BE2C (cell line): ENCODE results near the gene LEP.

Experiments
- DNase-seq: peaks from one replicate; pipeline ENCODE4 v3.0.0-alpha.2; 2020
- H3K27me3 ChIP-seq: fragments of 250-450 bp; sonication (Bioruptor Pico); 2 replicates; pipeline ENCODE4 v1.5.1; 2020; ENCODE audit warnings: mild to moderate bottlenecking
- H3K36me3 ChIP-seq: fragments of 250-450 bp; sonication (Bioruptor Pico); 2 replicates; pipeline ENCODE4 v1.5.1; 2020; ENCODE audit warnings: mild to moderate bottlenecking
- H3K4me1 ChIP-seq: fragments of 250-450 bp; sonication (Bioruptor Pico); 2 replicates; pipeline ENCODE4 v1.5.1; 2020
- H3K4me3 ChIP-seq: 2 replicates; pipeline ENCODE4 v1.5.1; 2011; ENCODE audit warnings: low read depth, low read length
- H3K9me3 ChIP-seq: fragments of 250-450 bp; sonication (Bioruptor Pico); 2 replicates; pipeline ENCODE4 v1.5.1; 2020
- TF ChIP-seq, protein P1 (sequence below): IDR thresholded peaks from 2 replicates; pipeline ENCODE4 v1.5.1; 2012; ENCODE audit warnings: mild to moderate bottlenecking, low read depth, low read length

The LEP gene

GRCh38 chr7:128200376-128200775 is 40.7 kb upstream of the LEP start:
- Histone ChIP-seq H3K27me3 (peaks cover 8% of the 10 kb centered on the region; the same call in 1 of the 2 replicates), H3K4me3 (no peak overlapping the region), H3K4me1 (peaks cover 4% of the 10 kb centered on the region; the same call in 1 of the 2 replicates), H3K9me3 (no peaks in the 10 kb centered on the region), H3K36me3 (no peaks in the 10 kb centered on the region)
- TF ChIP-seq, protein P1, sequence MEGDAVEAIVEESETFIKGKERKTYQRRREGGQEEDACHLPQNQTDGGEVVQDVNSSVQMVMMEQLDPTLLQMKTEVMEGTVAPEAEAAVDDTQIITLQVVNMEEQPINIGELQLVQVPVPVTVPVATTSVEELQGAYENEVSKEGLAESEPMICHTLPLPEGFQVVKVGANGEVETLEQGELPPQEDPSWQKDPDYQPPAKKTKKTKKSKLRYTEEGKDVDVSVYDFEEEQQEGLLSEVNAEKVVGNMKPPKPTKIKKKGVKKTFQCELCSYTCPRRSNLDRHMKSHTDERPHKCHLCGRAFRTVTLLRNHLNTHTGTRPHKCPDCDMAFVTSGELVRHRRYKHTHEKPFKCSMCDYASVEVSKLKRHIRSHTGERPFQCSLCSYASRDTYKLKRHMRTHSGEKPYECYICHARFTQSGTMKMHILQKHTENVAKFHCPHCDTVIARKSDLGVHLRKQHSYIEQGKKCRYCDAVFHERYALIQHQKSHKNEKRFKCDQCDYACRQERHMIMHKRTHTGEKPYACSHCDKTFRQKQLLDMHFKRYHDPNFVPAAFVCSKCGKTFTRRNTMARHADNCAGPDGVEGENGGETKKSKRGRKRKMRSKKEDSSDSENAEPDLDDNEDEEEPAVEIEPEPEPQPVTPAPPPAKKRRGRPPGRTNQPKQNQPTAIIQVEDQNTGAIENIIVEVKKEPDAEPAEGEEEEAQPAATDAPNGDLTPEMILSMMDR = no peak
- DNase-seq = no peak

DNA sequence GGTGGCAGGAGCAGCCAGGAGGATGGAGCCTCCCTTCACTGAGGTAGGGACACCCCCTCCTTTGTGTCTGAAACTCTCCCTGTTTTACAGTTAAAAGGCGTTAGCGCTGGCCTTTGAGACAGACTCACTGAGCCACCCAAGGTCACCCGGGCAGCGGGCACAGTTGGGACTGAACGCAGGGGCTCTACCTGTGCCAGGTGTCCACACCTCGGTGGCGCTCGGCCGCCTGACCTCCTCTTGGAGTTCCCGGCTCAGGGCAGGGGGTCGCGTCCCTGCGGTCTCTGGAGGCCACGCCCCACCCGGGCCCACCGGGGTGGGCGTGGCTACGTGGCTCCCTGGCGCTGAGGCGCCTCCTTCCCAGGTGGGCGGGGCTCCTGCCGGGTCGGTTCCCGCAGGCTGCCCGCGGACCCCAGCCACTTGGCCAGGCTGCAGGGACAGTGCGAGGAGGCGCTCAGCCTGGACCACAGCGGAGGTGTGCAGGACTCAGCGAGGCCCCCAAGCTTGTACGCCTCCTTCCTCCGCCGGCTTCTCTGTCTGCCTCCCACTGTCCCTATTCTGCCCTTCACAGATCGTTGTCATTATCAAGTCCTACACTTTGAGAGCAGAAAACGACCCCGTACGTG is 39.9 kb upstream of the LEP start:
- Histone ChIP-seq H3K4me3 (peak overlapping the region; percentile 35), H3K4me1 (peaks cover 4% of the 10 kb centered on the region; the same call in 1 of the 2 replicates), H3K9me3 (no peaks in the 10 kb centered on the region), H3K36me3 (no peaks in the 10 kb centered on the region), H3K27me3 (peaks cover 8% of the 10 kb centered on the region; the same call in 1 of the 2 replicates)
- peak; percentile 53 for DNase-seq
- TF ChIP-seq, protein P1 = no peak

DNA sequence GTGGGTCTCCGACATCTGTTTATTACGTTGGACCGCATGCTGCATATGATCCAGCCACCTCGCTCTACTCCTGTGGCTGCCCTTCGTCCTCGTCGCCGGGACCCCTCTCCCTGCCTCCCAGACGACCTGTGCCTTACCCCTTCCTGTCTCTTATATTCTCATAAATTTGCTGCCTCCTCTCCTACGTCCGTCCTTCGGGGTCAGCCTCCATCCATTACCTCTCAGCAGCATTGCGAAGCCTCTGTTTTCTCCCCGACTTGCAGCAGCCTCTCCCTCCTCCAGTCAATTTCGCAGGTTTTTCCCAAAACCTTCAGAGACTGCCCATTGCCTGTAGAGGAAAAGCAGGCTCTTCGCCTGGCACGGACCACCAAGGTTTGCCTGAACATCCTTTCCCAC is 39.4 kb upstream of the LEP start:
- Histone ChIP-seq H3K4me3 (peak overlapping the region; percentile 35), H3K4me1 (peaks cover 4% of the 10 kb centered on the region; the same call in 1 of the 2 replicates), H3K36me3 (no peaks in the 10 kb centered on the region), H3K27me3 (peaks cover 8% of the 10 kb centered on the region; the same call in 1 of the 2 replicates), H3K9me3 (no peaks in the 10 kb centered on the region)
- no peak for DNase-seq
- TF ChIP-seq, protein P1 = no peak

- DNase-seq = no peak
- Histone ChIP-seq H3K4me1 (peaks cover 4% of the 10 kb centered on the region; the same call in 1 of the 2 replicates), H3K36me3 (no peaks in the 10 kb centered on the region), H3K27me3 (peaks cover 8% of the 10 kb centered on the region; the same call in 1 of the 2 replicates), H3K4me3 (no peak overlapping the region), H3K9me3 (no peaks in the 10 kb centered on the region)
- TF ChIP-seq, protein P1 = no peak
These were observed 38.7 kb upstream of the LEP start for GRCh38 chr7:128202287-128202957.

DNA sequence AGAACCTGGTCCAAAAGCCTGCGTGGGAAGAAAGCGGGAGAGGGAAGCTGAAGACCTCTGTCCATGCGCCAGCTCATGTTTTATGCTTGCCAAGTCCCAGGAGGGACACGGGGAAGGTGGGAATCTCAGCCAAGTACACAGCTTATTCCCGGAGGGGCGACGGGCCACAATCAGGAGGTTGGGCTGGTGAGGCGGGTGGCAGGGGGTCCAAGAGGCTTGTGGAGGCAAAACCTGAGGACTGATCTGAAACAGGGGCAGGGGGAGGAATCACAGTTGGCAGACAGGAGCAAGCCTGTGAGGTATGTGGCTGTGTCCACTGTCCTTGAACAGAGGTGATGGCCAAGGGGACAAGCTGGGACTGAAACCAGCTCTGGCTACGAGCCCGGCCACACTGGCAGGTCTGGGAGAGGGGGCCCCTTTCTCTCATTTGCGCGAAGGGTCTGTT is 38.0 kb upstream of the LEP start:
- Histone ChIP-seq H3K4me3 (no peak overlapping the region), H3K4me1 (peaks cover 4% of the 10 kb centered on the region; the same call in 1 of the 2 replicates), H3K9me3 (no peaks in the 10 kb centered on the region), H3K36me3 (no peaks in the 10 kb centered on the region), H3K27me3 (peaks cover 8% of the 10 kb centered on the region; the same call in 1 of the 2 replicates)
- no peak for DNase-seq
- TF ChIP-seq, protein P1 = no peak
